GM23338 (cell line): ENCODE measurements around the gene NIBAN1. TPM values are rescaled to one million over a fixed set of nuclear protein-coding genes. Genes with fewer than 3 reads are reported as not detected.

Experiments used
- ATAC-seq: fragments of 200-7000 bp; cut with Tn5 transposase; 3 replicates; pipeline ENCODE4 v1.9.1; 2020
- DNase-seq: peaks from one replicate; pipeline ENCODE4 v3.0.0-alpha.2; 2015; ENCODE audit warnings: low spot score
- H2AFZ ChIP-seq: fragments of 200-600 bp; sonication (generic); 2 replicates; pipeline ENCODE4 v1.8.0; 2016; ENCODE audit warnings: antibody characterized with exemption, mild to moderate bottlenecking, moderate library complexity
- H3F3A ChIP-seq: fragments of 200-600 bp; sonication (generic); replicated peaks from 2 replicates; pipeline ENCODE4 v1.8.0; 2017; ENCODE audit warnings: antibody characterized with exemption, mixed run types, low read depth
- H3K27ac ChIP-seq: fragments of 200-600 bp; sonication (generic); 2 replicates; pipeline ENCODE4 v1.6.1; 2016; ENCODE audit warnings: low read depth
- H3K27me3 ChIP-seq: fragments of 200-600 bp; sonication (generic); 2 replicates; pipeline ENCODE4 v1.8.0; 2016; ENCODE audit warnings: mild to moderate bottlenecking, mixed run types, moderate library complexity; ENCODE audit not compliant: insufficient read depth
- H3K36me3 ChIP-seq: fragments of 200-600 bp; sonication (generic); 2 replicates; pipeline ENCODE4 v1.8.0; 2016; ENCODE audit warnings: mild to moderate bottlenecking; ENCODE audit not compliant: insufficient read depth
- H3K4me1 ChIP-seq: fragments of 200-600 bp; sonication (generic); 2 replicates; pipeline ENCODE4 v1.8.0; 2016; ENCODE audit warnings: mild to moderate bottlenecking, moderate library complexity; ENCODE audit not compliant: insufficient read depth
- H3K4me2 ChIP-seq: fragments of 200-600 bp; sonication (generic); 2 replicates; pipeline ENCODE4 v1.7.1; 2017; ENCODE audit warnings: mixed run types
- H3K4me3 ChIP-seq: fragments of 200-600 bp; sonication (generic); 2 replicates; pipeline ENCODE4 v1.6.1; 2016; ENCODE audit warnings: mixed run types
- H3K79me2 ChIP-seq: fragments of 200-600 bp; sonication (generic); replicated peaks from 2 replicates; pipeline ENCODE4 v1.8.0; 2017; ENCODE audit warnings: mild to moderate bottlenecking; ENCODE audit not compliant: insufficient read depth
- H3K9me2 ChIP-seq: fragments of 200-600 bp; sonication (generic); 2 replicates; pipeline ENCODE4 v1.8.0; 2017; ENCODE audit not compliant: insufficient read depth
- H4K20me1 ChIP-seq: fragments of 200-600 bp; sonication (generic); replicated peaks from 2 replicates; pipeline ENCODE4 v1.8.0; 2017; ENCODE audit warnings: mild to moderate bottlenecking; ENCODE audit not compliant: insufficient read depth
- H3K27ac Mint-ChIP-seq: 2 replicates; pipeline ENCODE4 v1.8.0; 2020; ENCODE audit warnings: inconsistent platforms, mild to moderate bottlenecking, moderate library complexity, mixed read lengths
- H3K27me3 Mint-ChIP-seq: 3 replicates; pipeline ENCODE4 v1.8.0; 2022; ENCODE audit warnings: low read depth, mild to moderate bottlenecking, moderate library complexity, mixed read lengths, inconsistent platforms; ENCODE audit not compliant: insufficient read depth, poor library complexity
- H3K36me3 Mint-ChIP-seq: 3 replicates; pipeline ENCODE4 v1.8.0; 2021; ENCODE audit warnings: low read depth, mild to moderate bottlenecking, inconsistent platforms, moderate library complexity, mixed read lengths
- H3K4me1 Mint-ChIP-seq: 3 replicates; pipeline ENCODE4 v1.8.0; 2020; ENCODE audit warnings: mild to moderate bottlenecking, inconsistent platforms, mixed read lengths
- H3K4me3 Mint-ChIP-seq: 3 replicates; pipeline ENCODE4 v1.8.0; 2021; ENCODE audit warnings: moderate library complexity, mild to moderate bottlenecking, inconsistent platforms, mixed read lengths
- H3K9me3 Mint-ChIP-seq: 3 replicates; pipeline ENCODE4 v1.8.0; 2020; ENCODE audit warnings: moderate library complexity, mild to moderate bottlenecking, inconsistent platforms, mixed read lengths
- CREB1 ChIP-seq: fragments of 250-450 bp; sonication (Bioruptor Pico); IDR thresholded peaks from 2 replicates; pipeline ENCODE4 v1.5.0; 2020; ENCODE audit warnings: low read depth, mild to moderate bottlenecking, moderate library complexity
- CTCF ChIP-seq, 2 experiments: fragments of 200-600 bp in 1 of 2; sonication (generic) in 1 of 2; conservative IDR thresholded peaks; 2 replicates each; pipeline versions ENCODE4 v1.5.1 to v1.6.1; 2016 to 2017; ENCODE audit warnings: antibody characterized with exemption in 2 of 2, low read depth in 2 of 2, mild to moderate bottlenecking in 2 of 2, moderate library complexity in 1 of 2
- ETS1 ChIP-seq: IDR thresholded peaks from 2 replicates; pipeline ENCODE4 v1.6.1; 2016; ENCODE audit warnings: antibody characterized with exemption
- EZH2 ChIP-seq: fragments of 200-600 bp; sonication (generic); IDR thresholded peaks from one replicate; pipeline ENCODE4 v1.8.0; 2017; ENCODE audit warnings: antibody characterized with exemption, mild to moderate bottlenecking, low read depth; ENCODE audit not compliant: unreplicated experiment
- EZH2phosphoT487 ChIP-seq: fragments of 200-600 bp; sonication (generic); IDR thresholded peaks from one replicate; pipeline ENCODE4 v1.8.1; 2018; ENCODE audit warnings: antibody characterized with exemption; ENCODE audit not compliant: unreplicated experiment
- NANOG ChIP-seq: IDR thresholded peaks from 2 replicates; pipeline ENCODE4 v1.6.1; 2016; ENCODE audit warnings: antibody characterized with exemption, borderline replicate concordance
- POLR2AphosphoS5 ChIP-seq: IDR thresholded peaks from 2 replicates; pipeline ENCODE4 v1.6.1; 2016; ENCODE audit warnings: antibody characterized with exemption, low read depth
- REST ChIP-seq: IDR thresholded peaks from one replicate; pipeline ENCODE4 v1.6.1; 2018; ENCODE audit warnings: antibody characterized with exemption; ENCODE audit not compliant: unreplicated experiment
- STAT1 ChIP-seq: IDR thresholded peaks from one replicate; pipeline ENCODE4 v1.6.1; 2016; ENCODE audit warnings: antibody characterized with exemption; ENCODE audit not compliant: unreplicated experiment
- ZNF114 ChIP-seq: fragments of 250-450 bp; sonication (Bioruptor Pico); IDR thresholded peaks from 2 replicates; pipeline ENCODE4 v1.5.0; 2020; ENCODE audit warnings: mild to moderate bottlenecking, moderate library complexity
- polyA plus RNA-seq: library from polyadenylated mRNA; unstranded; fragments of >200 nt; fragmentation: Nextera tagmentation; extraction: Ambion mirVana; gene quantifications from 2 replicates; pipeline ENCODE4 v1.2.1, GENCODE V29; 2016
- total RNA-seq: library from RNA; depleted of rRNA; stranded (reverse); fragments of >200 nt; shearing (Covaris generic); gene quantifications from 2 replicates; pipeline ENCODE4 v1.2.3, GENCODE V29; 2014

The NIBAN1 gene
- total and polyA plus RNA-seq, 2 experiments from 2014 or later: 5.5 to 12.3 TPM

GRCh38 chr1:184941410-184941733 is 32.9 kb downstream of the NIBAN1 start:
- Mint-ChIP-seq H3K4me1 (peaks cover 35% of the 10 kb centered on the region), H3K27ac (no peak overlapping the region), H3K4me3 (no peak overlapping the region), H3K36me3 (no peaks in the 10 kb centered on the region), H3K27me3 (peaks cover 2% of the 10 kb centered on the region), H3K9me3 (no peaks in the 10 kb centered on the region)
- Histone ChIP-seq H3K27me3 (no peaks in the 10 kb centered on the region), H3K27ac (no peak overlapping the region), H3K9me2 (peaks cover 5% of the 10 kb centered on the region; the same call in 1 of the 2 replicates), H2AFZ (no peak overlapping the region), H3K4me3 (no peak overlapping the region), H3K36me3 (no peaks in the 10 kb centered on the region), H3F3A (no peaks in the 10 kb centered on the region), H3K4me2 (no peak overlapping the region), H3K79me2 (no peaks in the 10 kb centered on the region), H4K20me1 (no peaks in the 10 kb centered on the region), H3K4me1 (peaks cover 24% of the 10 kb centered on the region)
- no peak for DNase-seq
- TF ChIP-seq ETS1 (no peak), STAT1 (no peak), CREB1 (CRISPR knock-in tag) (no peak), ZNF114 (CRISPR knock-in tag) (no peak), EZH2 (no peak), POLR2AphosphoS5 (no peak), NANOG (no peak), CTCF (conservative IDR thresholded peaks at IDR 0.05; ENCODE audit: low read depth in 2 of 2) (no peak), REST (no peak), EZH2phosphoT487 (no peak)
- ATAC-seq: no peak; the same call in 2 of the 3 replicates
